IPS DF 19.7 (cell line): ENCODE results near the gene SORCS1.

ENCODE experiments used
- DNase-seq: peaks from one replicate; pipeline ENCODE4 v3.0.0-alpha.2; 2013; ENCODE audit warnings: low read depth, low spot score

The SORCS1 gene

GRCh38 chr10:106746868-106747267, 417.6 kb downstream of the SORCS1 start:
- no peak for DNase-seq

GRCh38 chr10:106741006-106741530, 423.4 kb downstream of the SORCS1 start:
- no peak for DNase-seq

- no peak for DNase-seq
Measured at GRCh38 chr10:106740071-106740470, 424.4 kb downstream of the SORCS1 start.

GRCh38 chr10:106734220-106734619, 430.3 kb downstream of the SORCS1 start:
- DNase-seq, result no peak

GRCh38 chr10:106728232-106728631, 436.3 kb downstream of the SORCS1 start:
- DNase-seq, result no peak

GRCh38 chr10:106727170-106727569, 437.3 kb downstream of the SORCS1 start:
- no peak for DNase-seq

DNA sequence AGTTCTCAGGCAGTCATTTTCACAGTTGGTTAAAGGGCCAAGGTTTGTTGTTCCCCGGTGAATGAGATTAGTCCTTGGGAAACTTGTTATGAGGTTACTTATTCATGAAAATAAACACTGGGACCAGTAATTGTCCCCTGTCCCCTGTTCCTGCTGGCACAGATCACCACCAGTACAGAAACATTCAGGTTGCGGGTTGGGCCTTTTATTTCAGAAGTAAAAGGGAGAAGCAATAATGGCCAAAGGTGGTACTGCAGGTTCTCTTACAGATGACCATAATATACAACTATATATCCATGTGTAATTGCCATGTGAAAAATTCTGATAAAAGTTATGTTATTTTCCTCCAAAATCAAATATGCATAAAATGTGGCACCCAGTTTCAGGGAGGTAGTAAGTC, 442.0 kb downstream of the SORCS1 start:
- no peak for DNase-seq

- no peak for DNase-seq
Measured at GRCh38 chr10:106720683-106721082, 443.8 kb downstream of the SORCS1 start.

GRCh38 chr10:106716381-106716780, 448.1 kb downstream of the SORCS1 start:
- no peak for DNase-seq

DNA sequence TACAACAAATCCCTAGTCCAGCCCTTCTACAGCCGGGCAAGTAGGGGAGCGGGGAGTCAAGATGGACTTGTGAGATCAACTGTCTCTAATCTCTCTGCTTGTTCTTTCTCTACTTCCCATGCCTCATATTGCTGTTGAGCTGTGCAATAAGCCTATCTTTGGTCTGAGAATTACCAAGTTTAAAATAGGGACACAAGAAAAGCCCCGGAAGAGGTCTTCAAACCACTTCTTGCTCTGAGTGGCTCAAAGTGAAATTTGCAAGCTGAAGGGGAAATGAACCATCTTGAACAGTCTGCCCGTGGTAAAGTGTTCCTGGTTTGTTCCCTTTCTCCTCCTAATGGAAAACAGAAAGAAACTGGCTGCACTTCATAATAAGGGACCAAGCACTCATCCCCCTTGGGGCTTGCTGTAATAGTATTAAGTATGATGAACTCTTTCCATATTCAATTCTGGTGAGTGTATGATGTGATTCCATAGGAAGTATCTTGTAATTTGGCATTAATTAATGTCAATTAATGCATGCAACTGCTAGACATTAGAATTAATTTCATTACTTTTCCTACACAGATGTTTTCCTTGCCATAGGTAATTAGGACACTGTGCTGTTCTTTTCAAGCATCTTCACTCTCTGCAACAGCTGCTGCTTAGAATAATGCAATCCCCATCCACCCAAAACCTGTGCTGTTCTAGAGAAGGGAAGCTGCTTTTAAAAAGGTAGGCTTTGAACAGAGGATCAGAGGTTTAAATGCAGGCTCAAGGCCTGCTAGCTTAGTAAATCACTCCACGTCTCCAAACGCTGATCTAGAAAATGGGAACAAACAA, 449.6 kb downstream of the SORCS1 start:
- DNase-seq, result no peak

- DNase-seq, result no peak
Measured at GRCh38 chr10:106713846-106714245, 450.7 kb downstream of the SORCS1 start.

DNA sequence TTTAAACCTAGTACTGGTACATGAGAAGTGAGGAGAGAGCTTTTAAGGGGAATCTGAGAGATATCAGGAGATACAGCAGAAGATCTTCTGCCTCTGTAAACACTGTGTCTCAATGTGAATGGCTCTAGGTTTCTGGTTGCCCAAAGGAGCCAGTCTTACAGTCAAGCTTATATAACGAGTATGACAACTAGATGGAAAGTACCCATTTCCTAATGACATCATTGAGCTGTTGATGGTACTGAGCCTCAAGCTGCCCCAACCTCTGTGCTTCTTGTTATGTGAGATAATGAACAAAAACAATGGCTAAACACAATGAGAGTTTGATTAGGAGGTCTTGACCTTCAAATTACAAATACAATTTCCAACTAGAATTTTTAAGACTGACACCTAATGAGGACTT, 451.5 kb downstream of the SORCS1 start:
- no peak for DNase-seq

GRCh38 chr10:106711313-106711906, 453.1 kb downstream of the SORCS1 start:
- DNase-seq, result peak; percentile 45

DNA sequence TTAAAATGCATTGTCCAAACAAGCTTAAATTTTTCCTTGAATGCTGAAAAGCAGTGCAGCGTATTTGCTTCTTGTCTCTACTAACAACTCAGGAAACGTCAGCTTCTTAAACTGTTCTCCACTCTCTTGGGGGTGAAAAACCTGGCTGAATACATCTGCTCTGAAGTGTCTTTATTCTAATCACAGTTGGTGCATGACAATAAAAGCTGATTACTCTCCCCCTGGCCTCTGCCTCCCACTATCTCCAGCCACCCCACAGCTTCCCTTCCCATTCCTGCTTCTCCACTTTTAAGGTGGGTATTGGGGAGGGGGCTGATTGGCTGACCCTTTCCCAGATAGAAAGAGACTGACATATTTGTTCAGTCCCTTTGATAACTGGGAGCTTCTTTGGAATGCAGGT, 456.0 kb downstream of the SORCS1 start:
- peak; percentile 61 for DNase-seq

GRCh38 chr10:106707657-106708056, 456.8 kb downstream of the SORCS1 start:
- DNase-seq, result no peak

GRCh38 chr10:106706127-106706526, 458.4 kb downstream of the SORCS1 start:
- DNase-seq, result no peak

GRCh38 chr10:106705681-106706100, 458.8 kb downstream of the SORCS1 start:
- peak; percentile 45 for DNase-seq

DNA sequence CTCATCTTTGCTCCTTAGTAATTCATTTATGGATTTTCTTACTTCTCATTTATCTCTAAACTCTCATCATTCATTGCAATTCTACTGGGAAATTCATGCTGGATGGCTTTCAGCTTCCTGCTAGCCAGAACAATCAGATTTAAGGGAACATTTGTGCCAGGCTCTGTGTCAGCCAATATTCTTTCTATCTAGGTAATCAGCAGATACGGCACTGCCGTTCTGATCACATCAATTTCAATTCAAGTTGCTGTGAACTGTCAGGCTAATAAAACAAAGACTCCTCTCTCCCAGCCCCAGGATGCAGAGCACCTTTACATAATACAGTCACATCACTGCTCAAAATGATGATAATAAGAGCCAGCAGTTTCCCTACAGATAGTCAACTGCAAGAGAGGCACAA, 468.3 kb downstream of the SORCS1 start:
- DNase-seq, result no peak

DNA sequence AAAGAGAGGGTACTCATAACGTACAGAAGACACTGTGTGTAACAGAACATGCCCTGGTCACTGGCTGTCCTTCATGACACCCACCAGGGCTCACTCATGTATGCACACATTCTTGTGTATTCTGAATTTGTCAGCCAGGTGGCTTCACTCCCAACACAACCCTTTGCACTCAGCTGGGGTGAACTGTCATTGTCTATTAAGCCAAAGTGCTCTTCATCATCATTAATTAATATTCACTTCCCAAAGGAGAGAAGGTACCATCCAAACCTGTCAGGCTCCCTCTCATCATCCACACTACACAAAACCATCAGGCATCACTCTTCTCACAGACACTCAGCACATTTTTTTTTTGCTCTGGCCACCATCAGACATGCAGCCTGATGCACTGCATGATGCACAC, 469.8 kb downstream of the SORCS1 start:
- DNase-seq, result no peak

- DNase-seq, result no peak
Measured at GRCh38 chr10:106682175-106682574, 482.3 kb downstream of the SORCS1 start.

- no peak for DNase-seq
Measured at GRCh38 chr10:106680061-106680460, 484.4 kb downstream of the SORCS1 start.

- no peak for DNase-seq
Measured at GRCh38 chr10:106679314-106679713, 485.2 kb downstream of the SORCS1 start.
